AG04449 (cell line): ENCODE data around the gene CRMP1.

ENCODE experiments used
- CTCF ChIA-PET: fragments of 350-600 bp; formaldehyde crosslinking; extraction: SDS; loops from one replicate; lab custom pipeline; 2021; ENCODE audit warnings: antibody characterized with exemption; lab: Yijun Ruan, JAX
- POLR2A ChIA-PET: fragments of 400-600, 350-600 bp; formaldehyde crosslinking; extraction: SDS; loops from one replicate; lab custom pipeline; 2020; ENCODE audit warnings: antibody characterized with exemption, inconsistent platforms; lab: Yijun Ruan, JAX
- DNase-seq: peaks from one replicate; pipeline ENCODE4 v3.0.0-alpha.2; 2010; ENCODE audit warnings: low read depth, low spot score
- H3K4me3 ChIP-seq: 2 replicates; pipeline ENCODE4 v1.5.1; 2011; ENCODE audit warnings: low read depth, mild to moderate bottlenecking, control low read depth, low read length
- TF ChIP-seq, protein P1 (sequence below): IDR thresholded peaks from one replicate; pipeline ENCODE4 v1.5.1; 2011; ENCODE audit warnings: mild to moderate bottlenecking, moderate library complexity, low read length, control low read depth, inconsistent platforms; ENCODE audit not compliant: insufficient read depth; ENCODE audit errors: missing control alignments

The CRMP1 gene

GRCh38 chr4:5774416-5775036 lies 118.4 kb downstream of the CRMP1 start:
- TF ChIP-seq, protein P1, sequence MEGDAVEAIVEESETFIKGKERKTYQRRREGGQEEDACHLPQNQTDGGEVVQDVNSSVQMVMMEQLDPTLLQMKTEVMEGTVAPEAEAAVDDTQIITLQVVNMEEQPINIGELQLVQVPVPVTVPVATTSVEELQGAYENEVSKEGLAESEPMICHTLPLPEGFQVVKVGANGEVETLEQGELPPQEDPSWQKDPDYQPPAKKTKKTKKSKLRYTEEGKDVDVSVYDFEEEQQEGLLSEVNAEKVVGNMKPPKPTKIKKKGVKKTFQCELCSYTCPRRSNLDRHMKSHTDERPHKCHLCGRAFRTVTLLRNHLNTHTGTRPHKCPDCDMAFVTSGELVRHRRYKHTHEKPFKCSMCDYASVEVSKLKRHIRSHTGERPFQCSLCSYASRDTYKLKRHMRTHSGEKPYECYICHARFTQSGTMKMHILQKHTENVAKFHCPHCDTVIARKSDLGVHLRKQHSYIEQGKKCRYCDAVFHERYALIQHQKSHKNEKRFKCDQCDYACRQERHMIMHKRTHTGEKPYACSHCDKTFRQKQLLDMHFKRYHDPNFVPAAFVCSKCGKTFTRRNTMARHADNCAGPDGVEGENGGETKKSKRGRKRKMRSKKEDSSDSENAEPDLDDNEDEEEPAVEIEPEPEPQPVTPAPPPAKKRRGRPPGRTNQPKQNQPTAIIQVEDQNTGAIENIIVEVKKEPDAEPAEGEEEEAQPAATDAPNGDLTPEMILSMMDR = no peak
- CTCF ChIA-PET = interaction anchor here (1.0 to 2.0 kb wide), 4 partner anchors 11 to 16 kb away, joined by 3 to 5 read pairs (median 5); no protein-coding TSS in a partner anchor
- POLR2A ChIA-PET = no interaction called here
- no peak for DNase-seq
- H3K4me3 ChIP-seq = no peak overlapping the region

GRCh38 chr4:5773271-5773555 lies 119.7 kb downstream of the CRMP1 start:
- TF ChIP-seq, protein P1 = no peak
- no peak overlapping the region for H3K4me3 ChIP-seq
- ChIA-PET POLR2A (interaction anchor here (1.0 kb wide), 1 partner anchor 25 kb away, joined by 3 read pairs; no protein-coding TSS in a partner anchor), CTCF (no interaction called here)
- DNase-seq = no peak

DNA sequence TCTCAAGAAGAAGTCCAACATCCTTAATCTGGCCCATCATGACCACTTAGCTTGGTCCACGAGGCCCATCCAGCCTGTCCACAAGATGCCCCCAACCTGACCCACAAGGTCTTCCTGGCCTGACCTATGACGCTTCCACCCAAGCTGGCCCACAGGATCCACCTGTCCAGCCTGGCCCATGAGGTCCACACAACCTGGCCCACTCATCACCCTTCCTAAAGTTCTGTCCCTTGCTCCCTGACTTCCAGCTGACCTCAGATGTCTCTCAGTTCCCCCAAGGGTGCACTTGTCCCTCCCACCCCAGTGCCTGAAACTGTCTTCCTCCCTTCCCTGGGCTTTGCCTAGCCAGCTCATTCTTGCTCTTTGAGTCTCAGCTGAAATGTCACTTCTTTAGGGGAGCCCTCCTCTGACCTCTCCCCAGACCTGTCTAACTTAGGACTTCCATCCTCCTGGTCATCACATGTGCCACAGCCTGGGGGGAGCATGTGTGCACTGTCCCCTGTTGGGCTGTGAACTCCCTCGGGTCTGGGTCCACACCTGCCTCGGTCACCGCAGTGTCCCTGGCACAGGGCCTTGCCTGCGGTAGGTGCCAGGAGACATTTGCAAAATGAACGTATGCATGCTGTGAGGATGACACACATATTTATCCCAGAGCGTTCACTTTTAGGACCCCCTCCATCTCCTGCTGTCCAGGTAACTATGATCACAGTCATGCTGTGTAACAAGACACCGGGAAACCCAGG lies 120.2 kb downstream of the CRMP1 start:
- TF ChIP-seq, protein P1 = no peak
- ChIA-PET CTCF (no interaction called here), POLR2A (interaction anchor here (1.0 kb wide), 1 partner anchor 25 kb away, joined by 3 read pairs; no protein-coding TSS in a partner anchor)
- DNase-seq = no peak
- H3K4me3 ChIP-seq = no peak overlapping the region
